ENCODE data around the gene TOMM40L.

DNA sequence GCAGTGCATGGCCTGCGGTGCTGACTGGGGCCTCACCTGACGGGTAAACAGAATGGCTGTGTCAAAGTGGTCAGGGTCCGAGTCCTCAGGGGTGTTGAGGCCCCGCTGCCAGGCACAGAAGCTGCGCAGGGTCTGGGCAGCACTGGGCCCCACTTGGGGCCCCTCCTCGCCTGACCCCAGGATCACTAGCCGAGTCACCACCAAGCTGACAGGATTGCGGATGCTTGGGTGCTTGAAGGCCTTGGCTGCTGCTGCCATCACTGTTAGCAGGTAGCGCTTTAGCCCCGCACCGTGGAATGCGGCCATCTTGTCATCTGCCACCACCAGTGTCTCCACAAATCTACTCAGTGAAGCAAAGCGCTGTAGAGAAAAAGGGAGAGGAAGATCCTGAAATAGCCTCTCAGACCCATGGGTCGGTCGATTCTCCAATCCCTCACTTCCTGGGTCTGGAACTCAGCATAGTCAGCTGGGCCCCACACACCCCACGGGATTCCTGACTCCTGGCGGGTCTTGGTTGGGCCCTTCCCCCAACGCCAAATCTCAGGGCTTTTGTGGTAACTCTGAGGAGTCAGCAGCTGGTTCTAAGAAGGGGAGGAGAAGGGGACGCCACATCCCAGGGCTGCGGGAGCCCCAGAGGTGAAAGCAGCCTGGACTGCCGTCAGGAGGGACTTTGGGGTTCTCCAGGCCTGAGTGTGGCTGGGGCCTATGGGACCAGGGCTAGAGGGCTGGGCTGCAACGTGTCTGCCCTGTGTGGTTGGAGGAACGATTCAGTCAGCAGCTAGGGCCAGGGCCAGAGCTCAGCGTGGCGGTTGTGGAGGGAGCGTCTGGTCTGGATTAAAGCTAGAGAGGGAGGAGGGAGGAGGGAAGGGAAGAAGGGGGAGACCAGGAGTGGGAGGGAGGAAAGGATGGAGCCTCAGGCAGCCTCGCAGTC lies 29.1 kb upstream of the TOMM40L start:
- TF ChIP-seq, protein P1, sequence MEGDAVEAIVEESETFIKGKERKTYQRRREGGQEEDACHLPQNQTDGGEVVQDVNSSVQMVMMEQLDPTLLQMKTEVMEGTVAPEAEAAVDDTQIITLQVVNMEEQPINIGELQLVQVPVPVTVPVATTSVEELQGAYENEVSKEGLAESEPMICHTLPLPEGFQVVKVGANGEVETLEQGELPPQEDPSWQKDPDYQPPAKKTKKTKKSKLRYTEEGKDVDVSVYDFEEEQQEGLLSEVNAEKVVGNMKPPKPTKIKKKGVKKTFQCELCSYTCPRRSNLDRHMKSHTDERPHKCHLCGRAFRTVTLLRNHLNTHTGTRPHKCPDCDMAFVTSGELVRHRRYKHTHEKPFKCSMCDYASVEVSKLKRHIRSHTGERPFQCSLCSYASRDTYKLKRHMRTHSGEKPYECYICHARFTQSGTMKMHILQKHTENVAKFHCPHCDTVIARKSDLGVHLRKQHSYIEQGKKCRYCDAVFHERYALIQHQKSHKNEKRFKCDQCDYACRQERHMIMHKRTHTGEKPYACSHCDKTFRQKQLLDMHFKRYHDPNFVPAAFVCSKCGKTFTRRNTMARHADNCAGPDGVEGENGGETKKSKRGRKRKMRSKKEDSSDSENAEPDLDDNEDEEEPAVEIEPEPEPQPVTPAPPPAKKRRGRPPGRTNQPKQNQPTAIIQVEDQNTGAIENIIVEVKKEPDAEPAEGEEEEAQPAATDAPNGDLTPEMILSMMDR (IDR thresholded peaks at IDR 0.05): no peak
- TF ChIP-seq, protein P2, sequence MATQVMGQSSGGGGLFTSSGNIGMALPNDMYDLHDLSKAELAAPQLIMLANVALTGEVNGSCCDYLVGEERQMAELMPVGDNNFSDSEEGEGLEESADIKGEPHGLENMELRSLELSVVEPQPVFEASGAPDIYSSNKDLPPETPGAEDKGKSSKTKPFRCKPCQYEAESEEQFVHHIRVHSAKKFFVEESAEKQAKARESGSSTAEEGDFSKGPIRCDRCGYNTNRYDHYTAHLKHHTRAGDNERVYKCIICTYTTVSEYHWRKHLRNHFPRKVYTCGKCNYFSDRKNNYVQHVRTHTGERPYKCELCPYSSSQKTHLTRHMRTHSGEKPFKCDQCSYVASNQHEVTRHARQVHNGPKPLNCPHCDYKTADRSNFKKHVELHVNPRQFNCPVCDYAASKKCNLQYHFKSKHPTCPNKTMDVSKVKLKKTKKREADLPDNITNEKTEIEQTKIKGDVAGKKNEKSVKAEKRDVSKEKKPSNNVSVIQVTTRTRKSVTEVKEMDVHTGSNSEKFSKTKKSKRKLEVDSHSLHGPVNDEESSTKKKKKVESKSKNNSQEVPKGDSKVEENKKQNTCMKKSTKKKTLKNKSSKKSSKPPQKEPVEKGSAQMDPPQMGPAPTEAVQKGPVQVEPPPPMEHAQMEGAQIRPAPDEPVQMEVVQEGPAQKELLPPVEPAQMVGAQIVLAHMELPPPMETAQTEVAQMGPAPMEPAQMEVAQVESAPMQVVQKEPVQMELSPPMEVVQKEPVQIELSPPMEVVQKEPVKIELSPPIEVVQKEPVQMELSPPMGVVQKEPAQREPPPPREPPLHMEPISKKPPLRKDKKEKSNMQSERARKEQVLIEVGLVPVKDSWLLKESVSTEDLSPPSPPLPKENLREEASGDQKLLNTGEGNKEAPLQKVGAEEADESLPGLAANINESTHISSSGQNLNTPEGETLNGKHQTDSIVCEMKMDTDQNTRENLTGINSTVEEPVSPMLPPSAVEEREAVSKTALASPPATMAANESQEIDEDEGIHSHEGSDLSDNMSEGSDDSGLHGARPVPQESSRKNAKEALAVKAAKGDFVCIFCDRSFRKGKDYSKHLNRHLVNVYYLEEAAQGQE (IDR thresholded peaks at IDR 0.05; ENCODE audit: insufficient read depth in 1 of 2, low read depth in 2 of 2, low read length in 1 of 2): no peak
- no peak for TF ChIP-seq POLR2AphosphoS5 (IDR thresholded peaks at IDR 0.05; ENCODE audit: low read depth, low read length)

All from Panc1 (cell line).